AG09309 (cell line): ENCODE results near the gene MANBA.

Experiments
- DNase-seq: peaks from one replicate; pipeline ENCODE4 v3.0.0-alpha.2; 2010; ENCODE audit warnings: low read depth
- H3K4me3 ChIP-seq: 2 replicates; pipeline ENCODE4 v1.5.1; 2011; ENCODE audit warnings: mild to moderate bottlenecking, low read depth, low read length, moderate library complexity; ENCODE audit not compliant: control insufficient read depth
- CTCF ChIP-seq: IDR thresholded peaks from 2 replicates; pipeline ENCODE4 v1.5.1; 2011; ENCODE audit warnings: mild to moderate bottlenecking, low read depth, low read length, inconsistent platforms; ENCODE audit not compliant: insufficient read depth, control insufficient read depth; ENCODE audit errors: missing control alignments

MANBA gene

GRCh38 chr4:102683881-102684609 is 76.7 kb downstream of the MANBA start:
- H3K4me3 ChIP-seq: no peak overlapping the region
- no peak for TF ChIP-seq CTCF
- no peak for DNase-seq

- no peak for TF ChIP-seq CTCF
- no peak for DNase-seq
- no peak overlapping the region for H3K4me3 ChIP-seq
Observed at GRCh38 chr4:102678695-102679335, 82.0 kb downstream of the MANBA start.

GRCh38 chr4:102678107-102678506 is 82.7 kb downstream of the MANBA start:
- no peak overlapping the region for H3K4me3 ChIP-seq
- DNase-seq: no peak
- TF ChIP-seq CTCF: no peak

- no peak overlapping the region for H3K4me3 ChIP-seq
- DNase-seq: no peak
- no peak for TF ChIP-seq CTCF
Observed at GRCh38 chr4:102675141-102675540, 85.6 kb downstream of the MANBA start.

GRCh38 chr4:102667001-102667400 is 93.8 kb downstream of the MANBA start:
- H3K4me3 ChIP-seq: no peak overlapping the region
- DNase-seq: no peak
- no peak for TF ChIP-seq CTCF

- no peak overlapping the region for H3K4me3 ChIP-seq
- no peak for DNase-seq
- TF ChIP-seq CTCF: no peak
Observed at GRCh38 chr4:102665527-102665926, 95.2 kb downstream of the MANBA start.

GRCh38 chr4:102663073-102663472 is 97.7 kb downstream of the MANBA start:
- no peak for TF ChIP-seq CTCF
- DNase-seq: peak; percentile 78
- H3K4me3 ChIP-seq: no peak overlapping the region
